Peyer's patch (tissue), 4 donors: Measurements from ENCODE around the gene DLGAP4. TPM values are rescaled to one million over a fixed set of nuclear protein-coding genes. Genes with fewer than 3 reads are reported as not detected.

Experiments used
- DNase-seq, 3 donors: peaks; one replicate each; pipeline ENCODE4 v3.0.0-alpha.2; 2017 to 2019
- H3K27ac ChIP-seq, 4 donors: fragments of 200-600 bp; sonication (generic); one replicate each; pipeline ENCODE4 v1.5.1; 2016 to 2019
- H3K27me3 ChIP-seq, 2 donors: fragments of 200-600 bp; sonication (generic); one replicate each; pipeline ENCODE4 v1.5.1; 2019
- H3K36me3 ChIP-seq, 3 donors: fragments of 200-600 bp; sonication (generic); one replicate each; pipeline ENCODE4 v1.5.1; 2016 to 2019
- H3K4me1 ChIP-seq, 4 donors: fragments of 200-600 bp; sonication (generic); one replicate each; pipeline ENCODE4 v1.5.1; 2016 to 2019
- H3K4me3 ChIP-seq, 4 donors: fragments of 200-600 bp; sonication (generic); 1 replicate in 3 of 4; 2 replicates in 1 of 4; pipeline ENCODE4 v1.5.1; 2016 to 2019; ENCODE audit warnings: mild to moderate bottlenecking in 1 of 4
- H3K9me3 ChIP-seq, 4 donors: fragments of 200-600 bp; sonication (generic); one replicate each; pipeline ENCODE4 v1.5.1; 2016 to 2019; ENCODE audit warnings: mild to moderate bottlenecking in 1 of 4
- CTCF ChIP-seq, 6 experiments: fragments of 450-650 bp in 4 of 6; fragments of 200-600 bp in 2 of 6; sonication (generic) in 1 of 6; IDR thresholded peaks; one replicate each; pipeline ENCODE4 v1.5.1; 2017 to 2019; ENCODE audit warnings: antibody characterized with exemption in 6 of 6, mild to moderate bottlenecking in 3 of 6, moderate library complexity in 1 of 6
- POLR2A ChIP-seq, 2 donors: fragments of 450-650 bp; IDR thresholded peaks; one replicate each; pipeline ENCODE4 v1.5.1; 2017; ENCODE audit warnings: antibody characterized with exemption in 2 of 2, mild to moderate bottlenecking in 2 of 2, moderate library complexity in 2 of 2
- total RNA-seq, 4 donors: library from RNA; depleted of rRNA; stranded (reverse); fragments of >200 nt; gene quantifications; one replicate each; pipeline ENCODE4 v1.1.0, GENCODE V29; 2016

Gene DLGAP4
- total RNA-seq, 4 donors from 2014 or later: 44.5 to 70.1 (median 59.0) TPM

GRCh38 chr20:36399147-36399968, 93.2 kb downstream of the DLGAP4 start:
- Histone ChIP-seq H3K36me3 (no peaks in the 10 kb centered on the region), H3K27me3 (no peaks in the 10 kb centered on the region), H3K4me1 (no peaks in the 10 kb centered on the region), H3K27ac (no peak overlapping the region), H3K9me3 (no peaks in the 10 kb centered on the region), H3K4me3 (no peak overlapping the region)
- TF ChIP-seq CTCF (IDR thresholded peaks at IDR 0.05) (peak in 4 of 6 experiments; percentile 11 to 22 (median 19)), POLR2A (IDR thresholded peaks at IDR 0.05) (no peak)
- no peak for DNase-seq

GRCh38 chr20:36399969-36400545, 93.9 kb downstream of the DLGAP4 start:
- Histone ChIP-seq H3K4me3 (no peak overlapping the region), H3K4me1 (no peaks in the 10 kb centered on the region), H3K27ac (no peak overlapping the region), H3K27me3 (no peaks in the 10 kb centered on the region), H3K9me3 (no peaks in the 10 kb centered on the region), H3K36me3 (no peaks in the 10 kb centered on the region)
- DNase-seq: no peak
- TF ChIP-seq CTCF (IDR thresholded peaks at IDR 0.05): no peak
- no peak for TF ChIP-seq POLR2A (IDR thresholded peaks at IDR 0.05)

GRCh38 chr20:36400909-36401735, 95.0 kb downstream of the DLGAP4 start:
- Histone ChIP-seq H3K9me3 (no peaks in the 10 kb centered on the region), H3K4me3 (no peak overlapping the region), H3K27ac (no peak overlapping the region), H3K4me1 (no peaks in the 10 kb centered on the region), H3K36me3 (no peaks in the 10 kb centered on the region), H3K27me3 (no peaks in the 10 kb centered on the region)
- no peak for DNase-seq
- no peak for TF ChIP-seq CTCF (IDR thresholded peaks at IDR 0.05)
- no peak for TF ChIP-seq POLR2A (IDR thresholded peaks at IDR 0.05)

GRCh38 chr20:36402708-36403107, 96.6 kb downstream of the DLGAP4 start:
- DNase-seq: no peak
- Histone ChIP-seq H3K4me3 (no peak overlapping the region), H3K9me3 (no peaks in the 10 kb centered on the region), H3K27me3 (no peaks in the 10 kb centered on the region), H3K27ac (no peak overlapping the region), H3K36me3 (no peaks in the 10 kb centered on the region), H3K4me1 (no peaks in the 10 kb centered on the region)
- TF ChIP-seq CTCF (IDR thresholded peaks at IDR 0.05) (no peak), POLR2A (IDR thresholded peaks at IDR 0.05) (no peak)

GRCh38 chr20:36404435-36404978, 98.4 kb downstream of the DLGAP4 start:
- Histone ChIP-seq H3K4me1 (no peaks in the 10 kb centered on the region), H3K27me3 (no peaks in the 10 kb centered on the region), H3K36me3 (no peaks in the 10 kb centered on the region), H3K9me3 (no peaks in the 10 kb centered on the region), H3K27ac (no peak overlapping the region), H3K4me3 (no peak overlapping the region)
- TF ChIP-seq POLR2A (IDR thresholded peaks at IDR 0.05): no peak
- TF ChIP-seq CTCF (IDR thresholded peaks at IDR 0.05): no peak
- DNase-seq: no peak
